Cortex of kidney (tissue), 1 donor: ENCODE data around the gene TNFAIP1.

Source experiments
- DNase-seq: peaks from one replicate; lab custom pipeline; 2025; lab: John Stamatoyannopoulos, UW

Gene TNFAIP1

GRCh38 chr17:28371245-28372202, 36.0 kb downstream of the TNFAIP1 start, which contains the start of gene SARM1:
SARM1 (plus strand) TSS chr17:28371694; CDS start chr17:28372033, 339 bp downstream.
- no peak for DNase-seq

- DNase-seq = no peak
Observed at GRCh38 chr17:28372203-28372944, 36.8 kb downstream of the TNFAIP1 start.

GRCh38 chr17:28372945-28373274, 37.3 kb downstream of the TNFAIP1 start:
- no peak for DNase-seq

- no peak for DNase-seq
Observed at GRCh38 chr17:28379814-28380801, 44.5 kb downstream of the TNFAIP1 start.

GRCh38 chr17:28381141-28381825, 45.7 kb downstream of the TNFAIP1 start:
- no peak for DNase-seq

GRCh38 chr17:28384281-28385036, 48.9 kb downstream of the TNFAIP1 start:
- DNase-seq = no peak

- DNase-seq = no peak
Observed at GRCh38 chr17:28385037-28385400, 49.5 kb downstream of the TNFAIP1 start.

- no peak for DNase-seq
Observed at GRCh38 chr17:28385406-28385805, 49.8 kb downstream of the TNFAIP1 start.

- DNase-seq = no peak
Observed at GRCh38 chr17:28386391-28386790, 50.8 kb downstream of the TNFAIP1 start.

GRCh38 chr17:28388106-28388505, 52.5 kb downstream of the TNFAIP1 start:
- DNase-seq = no peak

GRCh38 chr17:28390141-28390540, 54.6 kb downstream of the TNFAIP1 start:
- DNase-seq = no peak

- DNase-seq = no peak
Observed at GRCh38 chr17:28390563-28390962, 55.0 kb downstream of the TNFAIP1 start.

GRCh38 chr17:28390984-28391383, 55.4 kb downstream of the TNFAIP1 start:
- DNase-seq = no peak

GRCh38 chr17:28391401-28391800, 55.8 kb downstream of the TNFAIP1 start:
- no peak for DNase-seq

GRCh38 chr17:28392491-28392890, 56.9 kb downstream of the TNFAIP1 start:
- DNase-seq = no peak

- DNase-seq = no peak
Observed at GRCh38 chr17:28394337-28395116, 59.0 kb downstream of the TNFAIP1 start.

GRCh38 chr17:28395426-28395825, 59.9 kb downstream of the TNFAIP1 start:
- DNase-seq = no peak

GRCh38 chr17:28395968-28396367, 60.4 kb downstream of the TNFAIP1 start:
- no peak for DNase-seq
